GM21367 (cell line): ENCODE results near the gene PAPOLB.
"Not testable (repeated sequence)": the region's sequence is repeated elsewhere in the genome, so short reads cannot be mapped to it uniquely, and the experiment has no call there.

Experiments
- ATAC-seq: cut with Tn5 transposase; IDR thresholded peaks from one replicate; pipeline ENCODE4 v1.9.1; 2021; ENCODE audit not compliant: unreplicated experiment

PAPOLB gene

DNA sequence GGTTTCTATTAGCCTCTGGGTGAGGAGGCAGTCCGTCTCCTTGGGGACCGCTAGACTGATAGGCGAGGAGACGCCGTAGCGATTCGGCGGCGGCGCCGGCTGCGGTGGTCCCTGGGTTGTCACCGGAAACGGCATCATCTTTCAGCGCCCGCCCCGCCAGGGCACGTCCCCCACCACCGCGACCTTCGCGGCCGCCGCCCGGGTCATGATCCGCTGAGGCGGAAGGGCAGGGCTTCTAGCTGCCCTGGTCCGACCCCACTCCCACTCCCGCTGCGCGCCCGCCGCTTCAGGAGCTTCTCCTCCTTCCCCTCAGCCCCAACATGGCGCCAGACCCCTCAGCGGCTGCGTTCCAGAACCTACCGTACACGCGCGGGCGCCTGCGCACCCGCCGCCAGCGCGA lies at the start of gene PAPOLB:
PAPOLB (minus strand) TSS at position 358 of the 400 bp plus-strand sequence; CDS start at position 138, 220 bp downstream.
- no peak for ATAC-seq

DNA sequence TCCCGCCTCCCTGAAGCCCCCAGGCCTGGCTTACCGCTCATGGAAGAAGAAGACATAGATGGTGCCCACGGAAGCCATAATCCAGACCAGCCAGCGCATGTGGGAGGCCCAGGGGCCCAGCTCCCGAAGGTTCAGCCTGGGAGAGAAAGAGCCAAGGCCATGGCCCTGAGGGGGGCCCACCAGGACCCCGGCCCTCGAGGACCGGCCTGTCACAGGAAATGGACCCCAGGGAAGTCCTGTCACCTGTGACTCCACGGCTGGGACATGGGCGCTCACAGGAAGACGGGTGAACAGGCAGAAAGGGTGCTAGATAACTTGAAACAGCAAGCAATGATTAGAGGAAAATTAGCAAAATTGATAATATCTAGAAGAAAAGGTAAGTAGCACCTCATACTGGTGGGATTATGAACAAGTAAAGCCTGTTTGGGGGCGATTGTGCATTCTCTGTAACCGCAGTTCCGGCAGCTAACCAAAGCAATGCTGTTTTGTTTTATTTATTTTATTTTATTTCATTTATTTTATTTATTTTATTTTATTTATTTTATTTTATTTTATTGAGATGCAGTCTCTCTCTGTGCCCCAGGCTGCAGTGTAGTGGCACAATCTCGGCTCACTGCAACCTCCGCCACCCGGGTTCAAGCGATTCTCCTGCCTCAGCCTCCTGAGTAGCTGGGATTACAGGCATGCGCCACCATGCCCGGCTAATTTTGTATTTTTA lies 49.4 kb upstream of the PAPOLB start:
- no peak for ATAC-seq

DNA sequence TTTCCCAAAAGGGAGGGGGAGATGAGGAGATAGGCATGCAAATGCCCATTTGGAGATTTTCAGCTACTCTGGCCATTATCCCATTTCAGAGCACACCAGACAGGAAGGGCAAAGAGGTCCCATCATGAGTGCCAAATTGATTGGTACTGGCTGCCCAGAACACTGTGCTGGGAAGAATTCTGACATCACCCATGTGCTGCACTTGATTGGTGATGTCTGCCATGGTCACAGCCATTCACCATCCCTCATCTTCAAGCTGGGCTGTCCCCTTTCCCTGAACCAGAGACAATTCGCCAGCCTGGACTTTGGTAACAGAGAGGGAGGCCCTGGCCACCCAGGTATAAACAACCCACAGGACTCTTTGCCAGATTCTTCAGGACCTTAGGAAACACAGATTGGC lies 44.9 kb upstream of the PAPOLB start:
- no peak for ATAC-seq

DNA sequence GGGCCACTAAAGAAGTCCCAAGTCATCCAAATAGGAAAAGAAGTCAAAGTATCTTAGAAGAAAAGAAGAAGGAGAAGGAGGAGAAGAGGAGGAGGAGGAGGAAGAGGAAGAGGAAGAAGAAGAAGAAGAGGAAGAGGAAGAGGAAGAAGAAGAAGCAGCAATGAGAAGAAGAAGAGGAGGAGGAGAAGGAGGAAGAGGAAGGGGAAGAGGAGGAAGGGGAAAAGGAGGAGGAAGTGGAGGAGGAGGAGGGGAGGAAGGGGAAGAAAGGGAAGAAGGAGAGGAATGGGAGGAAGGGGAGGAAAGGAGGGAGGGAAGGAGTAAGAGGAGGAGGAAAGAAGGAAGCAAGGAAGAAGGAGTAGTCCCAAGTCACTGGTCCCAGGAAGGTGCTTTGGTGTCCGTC lies 43.3 kb upstream of the PAPOLB start:
- ATAC-seq: no peak

DNA sequence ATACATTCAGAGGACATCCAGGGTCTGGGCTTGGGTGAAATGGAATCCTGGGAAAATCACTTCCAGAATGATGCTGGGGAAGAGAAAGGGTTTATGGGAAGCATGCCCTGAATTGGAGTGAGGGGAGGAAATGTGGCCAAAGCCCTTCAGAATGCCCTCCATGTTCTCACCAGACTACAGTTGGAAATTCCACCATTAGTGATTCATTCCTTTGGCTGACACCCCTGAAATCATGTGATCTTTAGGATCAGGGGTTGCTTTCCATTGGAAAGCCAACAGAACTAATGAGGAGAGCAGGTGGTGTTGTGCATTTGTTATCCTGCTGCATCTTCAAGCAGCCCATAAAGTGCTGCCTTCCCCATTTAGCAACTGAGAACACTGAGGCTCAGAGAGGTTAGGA lies 42.5 kb upstream of the PAPOLB start:
- ATAC-seq: no peak

DNA sequence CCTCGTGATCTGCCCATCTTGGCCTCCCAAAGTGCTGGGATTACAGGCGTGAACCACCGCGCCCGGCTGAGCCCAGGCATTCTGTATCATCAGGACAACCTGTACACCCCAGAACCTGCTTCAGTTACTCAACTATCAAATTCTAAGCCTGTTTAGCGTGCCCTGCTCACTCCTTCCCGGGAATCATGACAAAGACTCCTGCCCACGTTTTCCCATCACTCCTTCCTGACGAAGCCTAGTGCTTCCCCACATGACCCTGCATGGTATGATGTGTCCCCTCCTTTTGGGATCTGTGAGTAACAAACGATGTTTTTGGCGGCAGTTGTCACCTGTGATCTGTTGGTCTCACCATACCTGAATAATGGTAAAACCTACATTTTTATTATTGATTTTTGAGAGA lies 33.9 kb upstream of the PAPOLB start:
- no peak for ATAC-seq

DNA sequence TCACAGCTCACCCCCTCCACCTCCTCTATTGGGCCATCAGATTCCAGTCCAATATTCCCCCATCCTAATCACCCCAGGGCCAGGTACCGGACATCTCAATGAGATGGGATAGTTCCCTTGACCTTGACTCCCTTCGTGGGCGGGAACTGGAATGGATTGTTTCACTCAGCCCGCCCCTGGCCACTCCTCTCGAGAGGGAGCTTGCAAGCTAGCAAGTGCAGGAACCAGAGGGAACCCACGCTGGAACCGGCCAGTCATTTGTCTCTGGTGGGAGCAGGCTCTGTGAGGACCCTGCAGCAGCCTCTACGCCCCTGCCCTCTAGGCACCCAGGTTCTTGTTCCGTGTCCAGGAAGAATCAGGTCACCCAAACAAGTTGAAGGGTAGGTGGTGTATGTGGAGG lies 32.7 kb upstream of the PAPOLB start:
- no peak for ATAC-seq

DNA sequence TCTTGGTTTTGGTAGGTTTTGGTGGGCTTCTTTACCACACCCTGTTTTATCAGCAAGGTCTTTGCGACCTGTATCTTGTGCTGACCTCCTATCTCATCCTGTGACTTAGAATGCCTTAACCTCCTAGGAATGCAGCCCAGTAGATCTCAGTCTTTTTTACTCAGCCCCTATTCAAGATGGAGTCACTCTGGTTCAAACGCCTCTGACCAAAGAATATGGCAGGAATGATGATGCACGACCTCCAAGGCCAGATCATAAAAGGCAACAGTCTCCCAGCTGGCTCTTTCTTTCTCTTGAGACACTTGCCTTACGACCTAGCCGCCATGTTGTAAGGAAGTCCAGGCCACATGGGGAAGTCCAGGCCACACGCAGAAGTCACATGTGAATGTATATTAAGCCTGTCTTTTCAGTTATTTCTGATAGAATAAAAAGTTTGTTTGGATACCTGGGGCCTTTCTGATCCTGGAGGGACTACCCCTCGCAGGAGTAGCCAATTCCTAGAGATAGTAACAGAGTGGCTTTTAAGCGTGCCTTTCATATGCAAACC lies 32.2 kb upstream of the PAPOLB start:
- no peak for ATAC-seq

DNA sequence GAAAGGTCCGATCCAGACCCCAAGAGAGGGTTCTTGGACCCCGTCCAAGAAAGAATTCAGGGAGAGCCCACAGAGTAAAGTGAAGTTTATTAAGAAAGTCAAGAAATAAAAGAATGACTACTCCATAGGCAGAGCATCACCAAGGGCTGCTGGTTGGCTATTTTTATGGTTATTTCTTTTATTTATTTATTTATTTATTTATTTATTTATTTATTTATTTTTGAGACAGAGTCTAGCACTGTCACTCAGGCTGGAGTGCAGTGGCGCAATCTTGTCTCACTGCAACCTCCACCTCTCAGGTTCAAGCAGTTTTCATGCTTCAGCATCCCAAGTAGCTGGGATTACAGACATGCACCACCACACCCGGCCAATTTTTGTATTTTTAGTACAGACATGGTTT lies 31.4 kb upstream of the PAPOLB start:
- ATAC-seq: not testable (repeated sequence)

DNA sequence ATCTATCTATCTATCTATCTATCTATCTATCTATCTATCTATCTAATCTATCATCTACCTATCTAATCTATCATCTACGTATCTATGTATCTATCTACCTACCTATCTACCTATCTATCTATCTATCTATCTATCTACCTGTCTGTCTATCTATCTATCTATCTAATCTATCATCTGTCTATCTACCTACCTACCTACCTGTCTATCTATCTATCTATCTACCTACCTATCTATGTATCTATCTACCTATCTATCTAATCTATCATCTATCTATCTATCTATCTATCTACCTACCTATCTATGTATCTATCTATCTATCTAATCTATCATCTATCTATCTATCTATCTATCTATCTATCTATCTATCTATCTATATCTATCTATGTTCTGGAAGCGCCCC lies 29.7 kb upstream of the PAPOLB start:
- ATAC-seq: not testable (repeated sequence)

DNA sequence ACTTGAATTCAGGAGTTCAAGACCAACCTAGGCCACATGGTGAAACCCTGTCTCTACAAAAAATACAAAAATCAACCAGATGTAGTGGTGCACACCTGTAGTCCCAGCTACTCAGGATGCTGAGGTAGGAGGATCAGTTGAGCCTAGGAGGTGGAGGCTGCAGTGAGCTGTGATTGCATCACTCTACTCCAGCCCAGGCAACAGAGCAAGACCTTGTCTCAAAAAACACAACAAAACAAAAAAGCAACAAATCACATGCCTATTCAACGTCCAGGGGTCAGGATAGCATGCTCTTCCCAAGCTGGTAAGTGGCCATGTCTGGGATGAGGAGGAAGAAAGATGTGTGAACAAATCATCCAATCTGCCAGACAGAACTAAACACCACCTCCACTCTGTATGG lies 27.9 kb upstream of the PAPOLB start:
- no peak for ATAC-seq

DNA sequence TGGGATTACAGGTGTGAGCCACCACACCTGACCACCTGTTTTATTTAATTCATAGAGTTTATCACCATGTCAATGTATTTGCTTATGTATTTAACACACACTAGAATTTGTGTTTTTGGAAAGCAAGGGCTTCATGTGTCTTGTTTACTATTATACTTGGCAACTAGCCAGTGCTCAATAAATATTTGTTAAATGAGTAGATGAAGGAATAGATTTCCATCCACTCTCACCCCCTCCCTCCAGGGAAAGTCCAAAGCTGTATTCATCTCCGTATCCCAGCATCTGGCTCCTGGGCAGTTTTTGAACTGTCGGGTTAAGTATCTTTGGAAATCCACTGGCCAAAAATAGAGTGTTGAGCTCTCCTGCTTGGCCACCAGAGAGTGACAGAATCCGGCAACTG lies 26.3 kb upstream of the PAPOLB start:
- no peak for ATAC-seq

DNA sequence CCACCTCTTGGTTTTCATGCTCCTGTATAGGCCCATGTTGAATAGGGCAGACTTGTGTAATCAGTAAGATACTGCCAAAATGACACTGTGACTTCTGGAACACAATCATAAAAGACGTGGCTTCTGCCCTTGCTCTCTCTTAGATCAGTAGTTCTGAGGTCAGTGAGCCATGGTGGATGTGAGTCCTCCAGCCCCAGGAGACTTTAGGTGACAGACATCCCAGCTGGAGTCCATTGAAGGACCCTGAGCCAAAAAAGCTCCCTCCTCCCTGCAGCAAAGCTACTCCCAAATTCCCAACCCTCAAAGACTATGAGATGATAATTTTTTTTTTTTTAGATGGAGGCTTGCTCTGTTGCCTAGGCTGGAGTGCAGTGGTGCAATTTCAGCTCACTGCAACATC lies 24.8 kb upstream of the PAPOLB start:
- no peak for ATAC-seq

DNA sequence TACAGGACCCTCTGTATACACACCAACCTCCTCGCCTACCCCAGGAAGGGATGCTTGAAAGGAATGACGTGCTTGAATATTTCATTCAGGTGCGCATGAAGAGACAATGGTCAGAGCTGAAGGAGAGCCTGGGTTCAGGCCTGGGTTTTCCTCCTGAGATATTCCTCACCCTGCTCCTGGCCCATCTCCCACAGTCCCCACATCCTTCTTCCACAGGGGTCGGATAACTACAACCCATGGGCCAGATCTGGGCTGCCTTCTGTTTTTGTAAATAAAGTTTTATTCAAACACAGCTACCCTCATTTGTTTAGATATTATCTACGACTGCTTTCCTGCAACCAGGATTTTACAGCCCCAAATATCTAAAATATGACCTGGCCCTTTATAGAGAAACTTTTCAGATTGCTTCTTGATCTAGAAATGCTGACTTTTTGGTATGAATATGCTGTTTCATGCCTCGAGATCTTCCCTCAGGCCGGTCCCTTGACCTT lies 23.5 kb upstream of the PAPOLB start:
- no peak for ATAC-seq

DNA sequence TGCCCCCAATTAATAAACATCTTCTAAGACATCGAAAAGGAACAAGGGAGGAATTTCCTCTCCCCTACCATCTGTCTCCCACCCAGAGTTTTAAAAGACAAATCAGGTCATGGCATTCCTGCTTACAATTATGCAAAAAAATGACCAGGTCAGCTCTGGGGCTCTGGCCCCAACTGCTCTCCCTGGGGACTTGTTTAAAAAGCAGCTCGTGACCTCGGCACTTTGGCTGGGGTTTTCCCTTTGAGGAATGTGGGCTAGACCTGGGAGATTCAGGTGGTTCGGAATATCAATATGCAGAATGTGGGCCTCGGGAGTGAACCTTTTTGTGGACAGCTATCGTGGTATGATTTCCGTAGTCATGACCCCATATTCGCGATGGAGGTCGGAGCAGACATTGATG lies 22.3 kb upstream of the PAPOLB start:
- ATAC-seq: no peak

DNA sequence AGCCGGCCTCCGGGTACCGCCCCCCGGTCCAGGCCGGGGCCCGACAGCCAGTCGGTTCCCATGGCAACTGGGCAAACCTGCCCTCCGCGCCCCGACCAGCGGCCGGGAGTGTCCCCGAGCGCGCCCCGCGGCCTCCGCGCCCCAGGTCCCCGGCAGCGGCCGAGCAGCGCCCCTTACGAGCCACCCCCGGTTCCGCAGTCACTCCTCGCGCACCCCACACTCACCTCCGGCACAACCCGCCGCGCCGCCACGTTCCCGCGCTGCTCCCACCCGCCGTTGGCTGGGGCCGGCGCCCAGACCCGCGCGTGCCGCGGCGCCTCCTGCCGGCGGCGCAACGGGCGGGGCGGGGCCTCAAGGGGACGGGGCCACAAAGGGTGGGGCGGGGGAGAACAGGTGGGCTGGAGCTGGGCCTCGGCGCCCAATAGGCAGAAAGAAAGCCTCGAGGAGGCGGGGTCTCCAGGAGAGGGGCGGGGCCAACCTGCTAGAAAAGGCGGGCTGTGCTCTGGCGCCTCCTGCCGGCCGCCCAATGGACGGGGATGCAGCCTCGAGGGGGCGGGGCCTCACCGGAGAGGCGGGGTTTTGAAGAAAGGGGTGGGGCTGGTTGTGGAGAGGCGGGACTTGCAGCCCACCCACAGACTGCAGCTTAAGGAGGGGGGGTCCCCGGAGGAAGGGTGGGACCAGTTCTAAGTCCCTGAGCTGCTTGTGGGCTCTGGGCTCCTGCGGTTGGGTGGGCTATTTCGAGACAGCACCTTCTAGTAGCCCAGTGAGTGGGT lies 21.7 kb upstream of the PAPOLB start, which contains the start of gene RADIL:
RADIL (minus strand) TSS at position 345 of the 773 bp plus-strand sequence. CDS start 5,577 bp downstream, outside the sequence.
- ATAC-seq: peak; percentile 80

DNA sequence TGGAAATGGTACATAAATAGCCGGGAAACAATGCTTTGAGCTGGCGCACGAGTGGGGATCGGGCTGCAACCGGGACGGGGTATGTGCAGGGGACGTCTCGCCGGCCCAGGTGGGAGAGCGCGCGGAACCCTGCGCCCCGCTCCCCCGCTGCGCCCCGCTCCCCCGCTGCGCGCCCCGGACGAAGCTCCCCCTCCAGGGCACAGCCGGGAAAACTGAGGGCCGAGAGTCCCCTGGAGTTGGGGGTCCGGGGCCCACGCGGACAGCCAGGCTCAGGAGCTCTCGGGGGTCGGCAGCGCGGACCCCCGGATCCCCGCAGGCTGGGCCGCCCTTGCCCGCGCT lies 21.2 kb upstream of the PAPOLB start:
- ATAC-seq: no peak

DNA sequence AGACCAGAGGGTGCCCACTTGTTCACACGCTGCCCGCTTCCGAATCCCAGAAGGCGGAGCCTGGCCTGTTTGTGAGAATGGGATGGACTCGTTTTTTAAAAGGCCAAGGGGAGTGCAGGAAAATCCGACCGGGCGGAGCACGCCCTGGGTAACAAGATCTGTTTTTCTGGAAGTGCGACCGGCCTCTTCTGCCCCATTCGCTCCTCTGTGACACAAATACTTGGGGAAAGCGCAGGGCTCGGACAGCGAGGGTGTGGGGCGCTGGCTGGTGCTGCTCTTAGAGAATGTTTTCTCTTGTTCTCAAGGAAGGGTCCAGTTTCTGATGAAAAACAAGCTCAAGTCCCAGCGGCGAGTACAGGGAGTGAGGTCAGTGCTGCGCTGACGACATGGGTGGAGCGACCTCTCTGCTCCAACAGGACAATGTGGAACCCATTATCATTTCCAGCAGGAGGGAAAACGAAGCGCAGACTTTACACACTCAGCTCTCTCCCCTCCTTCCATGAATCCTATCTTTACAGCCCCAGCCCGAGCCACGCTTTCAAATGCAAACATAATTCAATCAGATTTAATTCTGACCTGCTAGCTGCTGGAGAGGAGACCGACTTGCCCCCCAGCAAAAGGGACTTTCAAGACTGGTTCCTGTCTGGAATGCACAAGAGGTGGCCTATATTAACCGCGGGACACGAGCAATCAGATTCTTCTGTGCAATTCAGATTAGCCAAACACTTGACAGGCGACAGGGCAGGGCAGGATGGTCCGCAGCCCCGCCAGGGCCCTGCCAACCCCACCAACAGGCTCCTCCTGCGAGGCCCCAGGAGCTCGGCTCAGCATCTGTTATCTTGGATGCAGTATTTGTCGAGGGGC lies 20.6 kb upstream of the PAPOLB start:
- no peak for ATAC-seq

DNA sequence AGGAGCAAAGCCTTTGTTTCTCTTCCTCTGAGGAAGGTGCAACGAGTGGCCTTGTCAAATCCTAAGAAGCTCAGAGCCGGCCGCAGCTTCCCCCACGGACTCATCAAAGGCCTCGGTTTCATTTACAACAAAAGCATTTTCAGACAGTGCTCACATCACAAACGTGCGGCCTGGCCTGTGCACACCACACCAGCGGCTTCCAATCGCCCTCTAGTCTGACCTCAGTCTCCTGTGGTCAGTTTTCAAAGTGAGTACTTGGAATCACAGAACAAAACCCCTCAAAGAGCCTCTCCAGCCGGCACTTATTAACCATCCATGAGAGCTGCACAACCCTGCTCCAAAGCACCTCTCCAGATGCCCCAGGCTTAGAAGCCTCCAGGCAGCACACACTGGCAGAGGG lies 18.4 kb upstream of the PAPOLB start:
- ATAC-seq: no peak

DNA sequence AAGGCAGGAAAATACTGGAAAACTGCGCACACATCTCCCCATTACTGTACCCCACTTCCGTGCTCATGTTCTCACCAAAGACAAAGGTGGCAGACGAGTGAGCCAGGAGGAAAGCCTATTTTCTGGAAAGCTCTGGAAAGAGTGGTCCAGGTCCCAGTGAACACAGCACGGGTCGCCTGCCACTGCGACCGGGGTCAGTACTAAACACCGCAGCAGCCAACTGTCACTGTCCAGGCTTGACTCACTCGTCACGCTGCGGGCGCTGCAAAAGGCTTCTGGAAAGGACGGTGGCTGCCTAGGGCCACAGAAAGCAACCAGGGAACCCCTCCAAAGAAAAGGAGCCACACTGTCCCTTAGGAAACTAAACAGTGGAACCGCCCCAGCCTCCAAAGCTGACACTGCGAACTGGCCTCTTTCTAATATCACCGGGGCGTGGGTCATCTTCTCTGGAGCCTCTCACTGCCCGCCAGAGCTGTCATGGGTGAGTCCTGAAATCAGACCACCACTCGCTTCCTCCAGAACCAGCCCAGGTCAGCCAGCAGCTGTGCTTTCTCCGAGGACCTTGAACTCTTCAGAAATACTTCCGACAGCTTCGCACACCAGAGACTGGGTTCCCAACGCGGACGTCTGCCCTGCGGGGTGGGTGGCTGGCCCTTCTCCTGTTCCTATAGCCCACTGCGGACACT lies 17.7 kb upstream of the PAPOLB start:
- no peak for ATAC-seq
